Embryonic facial prominence (tissue), 1 donor: ENCODE results near the gene SLC39A11.
"Not testable (repeated sequence)": the region's sequence is repeated elsewhere in the genome, so short reads cannot be mapped to it uniquely, and the experiment has no call there.

Experiments
- DNase-seq: peaks from one replicate; pipeline ENCODE4 v3.0.0-alpha.2; 2016; ENCODE audit errors: extremely low spot score

Gene SLC39A11

GRCh38 chr17:72656130-72656763, 436.2 kb downstream of the SLC39A11 start:
- DNase-seq, result no peak

GRCh38 chr17:72654706-72655105, 437.8 kb downstream of the SLC39A11 start:
- DNase-seq, result no peak

DNA sequence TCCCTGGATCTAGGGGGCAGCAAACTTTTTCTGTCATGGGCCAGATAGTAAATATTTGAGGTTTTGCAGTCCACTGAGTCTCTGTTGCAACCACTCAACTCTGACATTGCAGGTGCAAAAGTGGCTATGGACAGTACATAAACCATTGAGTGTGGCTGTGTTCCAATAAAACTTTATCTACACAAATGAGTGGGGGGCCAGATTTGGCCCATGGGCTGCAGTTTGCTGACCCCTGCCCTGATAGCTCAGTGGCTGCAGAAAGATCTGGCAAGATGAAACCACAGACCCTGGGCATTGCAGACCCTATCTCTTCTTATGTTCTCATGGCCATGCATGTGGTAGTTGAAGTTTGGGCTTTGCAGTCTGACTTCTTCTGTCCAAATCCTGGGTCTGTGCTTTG, 440.5 kb downstream of the SLC39A11 start:
- DNase-seq, result no peak

DNA sequence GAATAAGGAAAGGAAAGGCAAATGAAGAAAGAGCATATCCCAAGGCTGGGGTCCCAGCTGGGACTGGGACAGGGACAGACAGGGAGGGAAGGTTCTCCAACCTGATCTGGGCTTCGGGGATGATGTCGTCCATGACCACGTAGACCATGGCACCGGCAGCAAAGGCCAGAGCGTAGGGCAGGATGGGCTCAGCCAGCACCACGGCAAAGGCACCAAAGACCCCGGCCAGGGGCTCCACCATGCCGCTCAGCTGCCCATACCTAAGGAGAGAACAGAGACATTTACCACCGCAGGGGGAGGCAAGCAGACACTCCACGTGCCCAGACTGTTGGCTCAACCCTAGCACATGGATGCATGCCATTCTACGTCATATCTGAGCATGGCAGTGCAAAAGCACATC, 443.8 kb downstream of the SLC39A11 start:
- DNase-seq, result no peak

- DNase-seq, result no peak
Observed at GRCh38 chr17:72646176-72646575, 446.3 kb downstream of the SLC39A11 start.

DNA sequence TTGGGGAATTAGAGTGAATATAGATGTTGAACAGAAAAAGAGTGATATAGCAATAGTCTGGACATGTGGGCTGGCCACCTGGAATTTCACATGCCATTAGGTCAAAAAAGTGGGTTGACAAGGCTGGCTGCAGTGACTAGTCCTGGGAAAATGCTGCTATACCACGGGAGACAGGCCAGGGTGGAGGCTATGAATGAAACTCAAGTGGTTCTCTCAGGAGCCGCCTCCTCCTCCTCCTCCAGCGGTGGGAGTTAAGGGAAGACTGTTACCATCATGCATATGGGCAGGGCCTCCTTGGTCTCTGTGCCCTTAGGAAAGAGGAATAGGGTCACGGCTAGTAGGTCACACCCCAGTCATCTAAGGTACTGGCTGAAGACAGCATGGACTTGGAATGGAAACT, 448.0 kb downstream of the SLC39A11 start:
- no peak for DNase-seq

GRCh38 chr17:72643575-72644216, 448.8 kb downstream of the SLC39A11 start:
- no peak for DNase-seq

- no peak for DNase-seq
Observed at GRCh38 chr17:72642720-72643119, 449.8 kb downstream of the SLC39A11 start.

DNA sequence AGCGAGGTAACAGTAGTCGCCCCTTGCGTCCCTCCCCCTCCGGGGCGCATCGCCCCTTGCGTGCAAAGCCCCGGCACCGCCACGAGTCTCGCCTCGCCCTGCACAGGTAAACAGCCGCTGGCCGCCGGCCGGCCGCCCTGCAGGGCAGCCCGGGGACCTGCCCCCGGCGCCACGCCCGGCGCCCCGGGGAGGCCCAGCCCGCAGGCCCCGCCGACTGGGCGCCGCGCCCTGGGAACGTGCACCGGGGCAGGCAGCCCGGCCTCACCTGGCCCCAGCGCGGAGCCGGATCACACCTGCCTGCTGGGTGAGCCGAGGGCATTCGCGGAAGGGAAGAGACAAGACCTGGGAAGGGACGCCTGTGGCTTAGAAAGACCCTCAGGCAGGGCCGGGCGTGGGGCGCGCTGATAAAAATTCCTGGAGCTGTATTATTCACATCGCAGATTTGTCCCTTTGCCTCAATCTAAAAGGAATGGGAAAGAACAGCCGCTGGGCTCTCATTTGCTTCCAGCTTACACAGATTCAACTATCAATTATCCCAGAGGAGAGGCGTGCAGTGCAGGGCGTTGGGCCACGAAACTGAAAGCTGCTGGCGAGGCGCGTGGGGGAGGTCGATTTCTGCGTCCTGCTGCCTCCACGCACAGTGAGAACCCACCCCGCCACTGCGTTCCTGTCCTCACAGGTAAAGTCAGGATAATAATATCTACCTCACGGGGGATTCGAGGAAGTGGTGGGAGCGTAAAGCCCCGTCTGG, 451.9 kb downstream of the SLC39A11 start:
- no peak for DNase-seq

GRCh38 chr17:72639711-72640110, 452.8 kb downstream of the SLC39A11 start:
- DNase-seq, result no peak

- DNase-seq, result not testable (repeated sequence)
Observed at GRCh38 chr17:72638932-72639331, 453.6 kb downstream of the SLC39A11 start.

GRCh38 chr17:72635034-72635635, 457.4 kb downstream of the SLC39A11 start:
- no peak for DNase-seq

GRCh38 chr17:72634621-72635020, 457.9 kb downstream of the SLC39A11 start:
- no peak for DNase-seq

GRCh38 chr17:72631949-72632684, 460.4 kb downstream of the SLC39A11 start:
- DNase-seq, result no peak

DNA sequence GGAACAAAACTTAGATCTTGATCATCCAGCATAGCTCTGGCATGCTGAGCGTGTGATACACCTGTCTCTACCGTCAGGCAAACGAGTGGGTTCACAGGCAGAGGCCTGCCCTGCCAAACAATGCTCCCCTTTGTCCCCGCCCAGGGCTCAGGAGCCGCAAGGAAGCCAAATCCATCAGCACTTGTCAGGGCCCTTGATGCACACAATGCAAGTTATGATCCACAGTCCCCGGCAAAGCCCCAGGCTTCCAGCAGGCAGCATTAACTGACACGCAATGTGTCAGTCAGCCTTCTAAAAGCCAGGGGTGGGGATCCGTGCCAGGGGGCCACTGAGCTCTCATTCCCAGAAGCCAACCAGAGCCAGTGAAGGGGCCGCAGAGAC, 460.9 kb downstream of the SLC39A11 start:
- DNase-seq, result no peak

GRCh38 chr17:72624652-72625051, 467.8 kb downstream of the SLC39A11 start:
- DNase-seq, result no peak

GRCh38 chr17:72624226-72624625, 468.3 kb downstream of the SLC39A11 start:
- DNase-seq, result no peak

- peak; percentile 24 for DNase-seq
Observed at GRCh38 chr17:72622661-72623433, 469.6 kb downstream of the SLC39A11 start.

GRCh38 chr17:72619976-72620650, 472.4 kb downstream of the SLC39A11 start:
- no peak for DNase-seq

DNA sequence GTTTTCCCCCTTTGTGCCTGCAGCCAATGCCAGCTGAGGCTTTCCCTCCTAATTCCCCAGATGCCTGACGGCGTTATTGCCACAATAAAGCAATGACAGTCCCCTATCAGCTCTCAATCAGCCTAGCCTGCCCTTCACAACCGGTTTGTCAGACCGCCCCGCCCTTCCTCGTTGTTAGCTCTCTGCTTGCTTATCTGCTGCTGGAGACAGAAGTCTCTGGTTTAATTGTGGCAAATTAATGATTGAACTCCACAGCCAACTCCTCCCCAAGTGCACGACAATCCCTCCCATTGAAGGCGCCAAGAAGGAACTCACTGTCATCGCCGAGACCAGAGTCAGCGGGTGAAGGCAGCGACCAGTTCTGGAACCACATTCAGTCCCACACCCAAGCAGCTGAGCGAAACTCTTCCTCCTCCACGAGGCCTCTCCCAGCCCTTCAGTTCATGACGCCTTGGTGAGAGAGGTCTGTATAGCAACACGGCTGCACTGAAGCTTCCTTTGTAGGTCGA, 474.4 kb downstream of the SLC39A11 start:
- DNase-seq, result no peak
